Measurements from ENCODE around the gene ADAMTSL3.

Gene ADAMTSL3

GRCh38 chr15:83653639-83654378 lies at the start of gene ADAMTSL3:
TSS of gene ADAMTSL3 (plus strand) at chr15:83654123. CDS start at chr15:83655762, 1,639 bp downstream.
- DNase-seq: no peak

GRCh38 chr15:83604549-83604948 lies 49.4 kb upstream of the ADAMTSL3 start:
- no peak for DNase-seq

GRCh38 chr15:83605111-83605945 lies 48.6 kb upstream of the ADAMTSL3 start:
- no peak for DNase-seq

- no peak for DNase-seq
Observed at GRCh38 chr15:83610132-83610531, 43.8 kb upstream of the ADAMTSL3 start.

- DNase-seq: no peak
Observed at GRCh38 chr15:83610901-83611685, 42.8 kb upstream of the ADAMTSL3 start.

GRCh38 chr15:83612226-83612625 lies 41.7 kb upstream of the ADAMTSL3 start:
- no peak for DNase-seq

GRCh38 chr15:83612898-83613635 lies 40.9 kb upstream of the ADAMTSL3 start:
- DNase-seq: no peak

- no peak for DNase-seq
Observed at GRCh38 chr15:83613714-83614113, 40.2 kb upstream of the ADAMTSL3 start.

GRCh38 chr15:83616840-83617239 lies 37.1 kb upstream of the ADAMTSL3 start:
- DNase-seq: no peak

GRCh38 chr15:83626171-83626802 lies 27.6 kb upstream of the ADAMTSL3 start:
- DNase-seq: no peak

GRCh38 chr15:83631534-83631933 lies 22.4 kb upstream of the ADAMTSL3 start:
- DNase-seq: no peak

GRCh38 chr15:83643201-83643600 lies 10.7 kb upstream of the ADAMTSL3 start:
- DNase-seq: no peak

GRCh38 chr15:83644439-83644838 lies 9.5 kb upstream of the ADAMTSL3 start:
- DNase-seq: no peak

GRCh38 chr15:83650831-83651230 lies 3.1 kb upstream of the ADAMTSL3 start:
- no peak for DNase-seq

- no peak for DNase-seq
Observed at GRCh38 chr15:83651541-83651940, 2.4 kb upstream of the ADAMTSL3 start.

- no peak for DNase-seq
Observed at GRCh38 chr15:83652626-83653204, 1.2 kb upstream of the ADAMTSL3 start.

GRCh38 chr15:83653288-83653638 lies 660 bp upstream of the ADAMTSL3 start:
- DNase-seq: no peak

GRCh38 chr15:83654379-83655236 lies 685 bp downstream of the ADAMTSL3 start:
- DNase-seq: no peak

GRCh38 chr15:83655237-83655616 lies 1.3 kb downstream of the ADAMTSL3 start:
- DNase-seq: no peak

GRCh38 chr15:83656192-83656591 lies 2.3 kb downstream of the ADAMTSL3 start:
- no peak for DNase-seq

Data from CD4-positive, alpha-beta T cell treated with Interleukin-15 for 1 hour (primary cell).